Measurements from ENCODE around the gene NUAK2. TPM values are rescaled to one million over a fixed set of nuclear protein-coding genes. Genes with fewer than 3 reads are reported as not detected.

Gene NUAK2
- total and polyA plus RNA-seq, 2 of the 8 experiments (the other 6 are each of a cell fraction or from before 2014, with no cell fraction given), result 9.4 to 12.9 TPM

- H3K79me2 ChIP-seq (ENCODE audit: control insufficient read depth in 1 of 2, insufficient read depth in 2 of 2, low read length in 2 of 2), result no peaks in the 10 kb centered on the region
- peak overlapping the region; percentile 82 for H2BK12ac ChIP-seq (ENCODE audit: low read depth, low read length)
- no peak overlapping the region for H3K14ac ChIP-seq (ENCODE audit: insufficient read length)
- 0 out of 2 replicates have a peak overlapping the region, but pooled peaks have one; percentile 86 for H2BK20ac ChIP-seq (ENCODE audit: low read length)
- H4K5ac ChIP-seq (ENCODE audit: insufficient read length, low read depth, low read length), result no peak overlapping the region
- H3K56ac ChIP-seq (replicated peaks; ENCODE audit: insufficient read length, low read depth, low read length), result no peak overlapping the region
- H3K27ac ChIP-seq (ENCODE audit: low read depth, low read length), result no peak overlapping the region
- peak overlapping the region; percentile 21; the same call in 1 of the 2 replicates for H2BK5ac ChIP-seq (ENCODE audit: low read depth, low read length)
- no peak overlapping the region for H4K8ac ChIP-seq (ENCODE audit: extremely low read depth, insufficient read depth, low read length)
- H2AK5ac ChIP-seq (ENCODE audit: low read depth, low read length), result peak overlapping the region; percentile 57
- ChIA-PET CTCF (ENCODE audit: partially characterized antibody) (interaction anchor here (1.2 to 42.6 kb wide), 8 partner anchors 9 to 249 kb away, joined by 3 to 2424 read pairs (median 13); partner anchors contain the start of genes KLHDC8A, NUAK2 and TMCC2), POLR2A (ENCODE audit: partially characterized antibody) (interaction anchor here (0.6 to 7.4 kb wide), 13 partner anchors 16 to 1415 kb away, joined by 3 to 85 read pairs (median 4); partner anchors contain the start of gene NUAK2)
- H2BK15ac ChIP-seq (ENCODE audit: low read length), result peak overlapping the region; percentile 92
- H2AFZ ChIP-seq (ENCODE audit: low read length), result no peak overlapping the region
- H2BK120ac ChIP-seq (replicated peaks; ENCODE audit: low read depth, low read length), result no peak overlapping the region
- peaks cover 0 to 2% of the 10 kb centered on the region in 2 experiments for H4K20me1 ChIP-seq (replicated peaks in 1 of 2; ENCODE audit: control insufficient read depth in 1 of 2, insufficient read depth in 2 of 2, low read length in 2 of 2)
- peak overlapping the region; percentile 59 for H3K4ac ChIP-seq (replicated peaks; ENCODE audit: insufficient read length, low read depth, low read length)
- H3K18ac ChIP-seq (ENCODE audit: extremely low read depth, low read length), result peak overlapping the region; percentile 2; the same call in 1 of the 2 replicates
- H4K91ac ChIP-seq (replicated peaks; ENCODE audit: insufficient read length, low read length), result peak overlapping the region; percentile 3
- FAIRE-seq (no peak), DNase-seq (ENCODE audit: low read depth in 1 of 2, low spot score in 2 of 2) (no peak)
- H3K36me3 ChIP-seq (ENCODE audit: control insufficient read depth in 2 of 4, insufficient read depth in 4 of 4, low read length in 3 of 4), result peaks cover 0 to 4% (median 0%) of the 10 kb centered on the region in 4 experiments; a peak in 1 of 8 replicates
- no peaks in the 10 kb centered on the region for H3K79me1 ChIP-seq (ENCODE audit: low read depth, low read length)
- H3K9ac ChIP-seq (replicated peaks in 1 of 4; ENCODE audit: extremely low read depth in 1 of 4, low read depth in 3 of 4, low read length in 3 of 4), result no peak overlapping the region
- WGBS, 2 experiments (ENCODE audit: extremely low coverage in 1 of 2, insufficient coverage in 1 of 2, insufficient read length in 1 of 2, insufficient replicate concordance in 2 of 2, low coverage in 1 of 2, low lambda C conversion rate in 2 of 2, missing lambda C conversion rate in 1 of 2), result 85% methylated on average over 3 of the region's 3 CpGs; no CpG with 5 or more reads in 1 of the 2 experiments
- H3K27me3 ChIP-seq (replicated peaks in 1 of 4; ENCODE audit: control insufficient read depth in 3 of 4, extremely low read depth in 1 of 4, insufficient read depth in 3 of 4, low read length in 3 of 4), result no peaks in the 10 kb centered on the region
- TF ChIP-seq USF2 (IDR thresholded peaks at IDR 0.05; ENCODE audit: low read length) (no peak), RAD21 (IDR thresholded peaks at IDR 0.05 in 1 of 2, conservative IDR thresholded peaks at IDR 0.05 in 1 of 2; ENCODE audit: low read depth in 2 of 2, low read length in 2 of 2) (peak in 1 of 2 experiments; percentile 25; a peak in 2 of 4 replicates), BCL11A (IDR thresholded peaks at IDR 0.05; ENCODE audit: low read depth in 2 of 2, low read length in 2 of 2) (no peak), ZNF274 (IDR thresholded peaks at IDR 0.05; ENCODE audit: borderline replicate concordance, extremely low read depth, low read length) (no peak), TEAD4 (IDR thresholded peaks at IDR 0.05; ENCODE audit: low read depth, low read length) (no peak), SUZ12 (IDR thresholded peaks at IDR 0.05; ENCODE audit: low read length) (no peak), SP1 (IDR thresholded peaks at IDR 0.05; ENCODE audit: low read depth, low read length) (no peak)
- TF ChIP-seq, protein P1, sequence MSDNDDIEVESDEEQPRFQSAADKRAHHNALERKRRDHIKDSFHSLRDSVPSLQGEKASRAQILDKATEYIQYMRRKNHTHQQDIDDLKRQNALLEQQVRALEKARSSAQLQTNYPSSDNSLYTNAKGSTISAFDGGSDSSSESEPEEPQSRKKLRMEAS (IDR thresholded peaks at IDR 0.05), result no peak
- no peak overlapping the region for H3K23ac ChIP-seq (ENCODE audit: insufficient read length)
- no peak overlapping the region for H3K4me2 ChIP-seq (ENCODE audit: insufficient read depth in 1 of 2, low read depth in 2 of 2, low read length in 2 of 2)
- H3K9me3 ChIP-seq (ENCODE audit: insufficient read depth in 2 of 2, low read depth in 1 of 2, low read length in 1 of 2), result no peaks in the 10 kb centered on the region
- H3K23me2 ChIP-seq (ENCODE audit: low read depth, low read length), result no peaks in the 10 kb centered on the region
- peaks cover 5 to 19% (median 11%) of the 10 kb centered on the region in 4 experiments; a peak in 6 of 7 replicates for H3K4me1 ChIP-seq (replicated peaks in 1 of 4; ENCODE audit: control insufficient read depth in 3 of 4, insufficient read depth in 4 of 4, low read length in 3 of 4)
- no peak overlapping the region for H3K4me3 ChIP-seq (ENCODE audit: extremely low read depth in 1 of 4, insufficient read depth in 2 of 4, low read depth in 3 of 4, low read length in 4 of 4)
Observed at GRCh38 chr1:205275133-205275532, 46.4 kb downstream of the NUAK2 start.
